HG02981 (cell line): ENCODE data around the gene NR4A3.
"Not testable (repeated sequence)": the region's sequence is repeated elsewhere in the genome, so short reads cannot be mapped to it uniquely, and the experiment has no call there.

Experiments used
- ATAC-seq: cut with Tn5 transposase; IDR thresholded peaks from one replicate; pipeline ENCODE4 v1.9.1; 2021; ENCODE audit warnings: mild to moderate bottlenecking, moderate library complexity; ENCODE audit not compliant: unreplicated experiment

Gene NR4A3

GRCh38 chr9:99821396-99822108 lies at the start of gene NR4A3:
Gene NR4A3 (plus strand): TSS chr9:99821885. CDS start chr9:99828043, 6,158 bp downstream.
- peak; percentile 33 for ATAC-seq

- no peak for ATAC-seq
Measured at GRCh38 chr9:99773468-99774138, 48.1 kb upstream of the NR4A3 start.

- ATAC-seq, result no peak
Measured at GRCh38 chr9:99778308-99778707, 43.4 kb upstream of the NR4A3 start.

- no peak for ATAC-seq
Measured at GRCh38 chr9:99778836-99779235, 42.8 kb upstream of the NR4A3 start.

- ATAC-seq, result no peak
Measured at GRCh38 chr9:99779277-99779676, 42.4 kb upstream of the NR4A3 start.

GRCh38 chr9:99782349-99782748 lies 39.3 kb upstream of the NR4A3 start:
- not testable (repeated sequence) for ATAC-seq

- no peak for ATAC-seq
Measured at GRCh38 chr9:99782962-99783718, 38.5 kb upstream of the NR4A3 start.

- no peak for ATAC-seq
Measured at GRCh38 chr9:99783799-99784198, 37.9 kb upstream of the NR4A3 start.

- no peak for ATAC-seq
Measured at GRCh38 chr9:99785010-99785590, 36.6 kb upstream of the NR4A3 start.

GRCh38 chr9:99787556-99787955 lies 34.1 kb upstream of the NR4A3 start:
- ATAC-seq, result no peak

GRCh38 chr9:99793528-99793927 lies 28.2 kb upstream of the NR4A3 start:
- ATAC-seq, result no peak

GRCh38 chr9:99796231-99796630 lies 25.5 kb upstream of the NR4A3 start:
- ATAC-seq, result no peak

GRCh38 chr9:99801775-99802174 lies 19.9 kb upstream of the NR4A3 start:
- ATAC-seq, result no peak

- ATAC-seq, result no peak
Measured at GRCh38 chr9:99803694-99804093, 18.0 kb upstream of the NR4A3 start.

- ATAC-seq, result no peak
Measured at GRCh38 chr9:99807276-99807852, 14.3 kb upstream of the NR4A3 start.

- ATAC-seq, result no peak
Measured at GRCh38 chr9:99807956-99808355, 13.7 kb upstream of the NR4A3 start.

- ATAC-seq, result no peak
Measured at GRCh38 chr9:99808454-99808853, 13.2 kb upstream of the NR4A3 start.

- ATAC-seq, result no peak
Measured at GRCh38 chr9:99809586-99810319, 11.9 kb upstream of the NR4A3 start.

GRCh38 chr9:99811172-99811571 lies 10.5 kb upstream of the NR4A3 start:
- ATAC-seq, result no peak

- ATAC-seq, result no peak
Measured at GRCh38 chr9:99811598-99812383, 9.9 kb upstream of the NR4A3 start.
